IPS-11a (cell line): ENCODE results near the gene NRL.

Experiments
- H3K4me3 ChIP-seq: one replicate; pipeline ENCODE4 v1.5.1; 2013; ENCODE audit warnings: low read depth, low read length, control low read depth

Gene NRL

GRCh38 chr14:24100982-24101494, 13.7 kb downstream of the NRL start:
- H3K4me3 ChIP-seq = no peak overlapping the region

GRCh38 chr14:24100197-24100981, 14.4 kb downstream of the NRL start:
- H3K4me3 ChIP-seq = no peak overlapping the region

DNA sequence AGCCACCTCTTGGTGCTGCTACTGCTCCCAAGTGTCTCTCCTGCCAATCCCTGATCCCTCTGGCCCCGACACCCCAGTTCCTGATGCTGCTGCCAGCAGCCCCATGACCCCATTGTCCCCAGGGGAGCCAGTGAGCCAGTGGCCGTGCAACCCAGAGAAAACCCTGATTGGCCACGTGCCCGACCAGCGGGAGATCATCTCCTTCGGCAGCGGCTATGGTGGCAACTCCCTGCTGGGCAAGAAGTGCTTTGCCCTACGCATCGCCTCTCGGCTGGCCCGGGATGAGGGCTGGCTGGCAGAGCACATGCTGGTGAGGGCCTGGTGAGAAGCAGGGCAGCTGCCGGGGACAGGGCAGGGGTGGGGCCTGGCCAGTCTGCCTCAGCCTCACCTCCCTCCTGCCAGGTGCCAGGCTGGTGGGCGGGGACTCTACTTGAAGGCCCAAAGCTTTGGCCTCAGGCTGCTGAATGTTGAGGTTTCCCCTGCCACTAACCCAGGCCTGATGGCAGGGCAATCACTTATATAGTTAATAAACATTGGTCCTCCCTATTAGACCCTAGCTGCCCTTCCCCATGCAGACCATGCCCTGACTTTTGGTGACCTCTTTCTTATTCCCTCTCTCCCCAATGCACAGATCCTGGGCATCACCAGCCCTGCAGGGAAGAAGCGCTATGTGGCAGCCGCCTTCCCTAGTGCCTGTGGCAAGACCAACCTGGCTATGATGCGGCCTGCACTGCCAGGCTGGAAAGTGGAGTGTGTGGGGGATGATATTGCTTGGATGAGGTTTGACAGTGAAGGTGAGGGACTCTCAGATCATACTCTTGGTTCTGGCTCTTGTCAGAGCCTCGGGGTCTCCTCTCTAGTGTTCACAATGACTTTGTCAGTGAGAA, 15.6 kb downstream of the NRL start:
- H3K4me3 ChIP-seq = no peak overlapping the region

DNA sequence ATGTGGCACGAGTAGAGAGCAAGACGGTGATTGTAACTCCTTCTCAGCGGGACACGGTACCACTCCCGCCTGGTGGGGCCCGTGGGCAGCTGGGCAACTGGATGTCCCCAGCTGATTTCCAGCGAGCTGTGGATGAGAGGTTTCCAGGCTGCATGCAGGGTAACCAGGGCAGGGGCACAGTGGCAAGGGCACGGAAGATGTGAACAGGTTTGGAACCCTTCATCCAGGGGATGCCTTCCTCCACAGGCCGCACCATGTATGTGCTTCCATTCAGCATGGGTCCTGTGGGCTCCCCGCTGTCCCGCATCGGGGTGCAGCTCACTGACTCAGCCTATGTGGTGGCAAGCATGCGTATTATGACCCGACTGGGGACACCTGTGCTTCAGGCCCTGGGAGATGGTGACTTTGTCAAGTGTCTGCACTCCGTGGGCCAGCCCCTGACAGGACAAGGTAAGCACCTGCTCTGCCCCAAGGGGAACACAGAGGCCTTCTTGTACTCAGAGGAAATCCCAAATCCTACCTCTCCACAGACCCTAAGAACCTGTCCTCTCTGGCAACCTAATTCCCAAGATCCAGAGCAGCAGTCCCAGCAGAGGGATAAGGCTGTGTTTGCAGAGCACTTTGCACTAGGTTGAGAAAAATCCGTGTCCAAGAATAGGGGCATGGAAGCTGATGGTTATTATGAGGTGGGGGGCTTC, 16.4 kb downstream of the NRL start:
- no peak overlapping the region for H3K4me3 ChIP-seq

DNA sequence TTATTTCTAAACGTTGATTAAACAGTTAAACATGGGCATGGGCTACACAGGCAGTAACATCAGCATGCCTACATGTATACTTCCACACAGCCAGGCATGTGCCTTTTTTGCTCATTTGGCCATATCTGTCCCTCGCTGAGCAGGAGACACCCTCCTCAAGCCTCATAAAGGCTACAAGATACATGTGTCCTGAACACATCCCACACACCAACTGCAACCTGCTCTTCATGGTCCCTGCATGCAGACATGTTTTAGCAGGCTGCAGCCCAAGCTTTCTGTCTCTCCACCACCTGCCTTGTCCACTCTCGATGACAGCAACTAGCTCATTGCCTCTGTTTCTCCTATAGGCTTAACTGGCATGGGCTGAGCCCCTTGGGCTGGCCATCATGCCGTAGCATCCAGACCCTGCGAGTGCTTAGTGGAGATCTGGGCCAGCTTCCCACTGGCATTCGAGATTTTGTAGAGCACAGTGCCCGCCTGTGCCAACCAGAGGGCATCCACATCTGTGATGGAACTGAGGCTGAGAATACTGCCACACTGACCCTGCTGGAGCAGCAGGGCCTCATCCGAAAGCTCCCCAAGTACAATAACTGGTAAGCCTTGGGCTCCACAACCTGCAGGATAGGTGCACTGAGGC, 18.1 kb downstream of the NRL start:
- H3K4me3 ChIP-seq = no peak overlapping the region

DNA sequence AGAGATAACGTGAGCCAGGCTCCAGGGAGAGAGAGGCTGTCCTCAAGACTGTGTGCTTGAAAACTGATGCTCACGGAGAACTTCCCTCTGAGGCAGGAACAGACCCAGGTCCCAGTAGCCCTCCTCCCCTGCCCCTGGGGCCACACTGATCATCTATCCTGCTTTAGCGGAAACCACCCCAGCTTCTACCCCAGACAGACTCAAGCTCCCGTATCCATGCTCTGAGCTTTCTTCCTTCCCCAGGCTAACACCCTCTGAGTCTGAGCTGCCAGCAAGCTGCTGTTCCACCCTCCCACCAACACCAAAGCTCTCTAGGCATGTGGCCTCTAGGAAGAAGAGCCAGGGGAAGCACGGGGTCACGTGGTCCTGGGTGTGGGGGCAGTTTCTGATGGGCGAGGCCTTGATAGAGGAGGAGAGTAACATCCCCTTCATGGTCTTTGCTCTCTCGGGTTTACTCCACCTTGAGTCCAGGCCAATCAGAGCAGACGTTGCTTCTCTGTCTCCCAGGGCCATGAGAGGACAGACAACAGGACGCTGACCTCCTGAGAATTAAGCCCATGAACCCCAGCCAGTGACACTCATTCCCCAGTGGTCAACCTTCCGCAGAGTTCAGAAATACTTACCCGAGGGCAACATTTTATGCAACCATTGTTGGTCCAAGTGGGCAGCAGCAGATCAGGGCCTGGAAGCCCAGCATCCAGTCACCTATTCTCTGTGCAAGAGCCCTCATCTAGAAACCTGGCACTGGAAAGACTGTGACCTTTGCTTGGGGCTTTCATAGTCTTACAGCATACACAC, 19.3 kb downstream of the NRL start:
- peak overlapping the region; percentile 92 for H3K4me3 ChIP-seq

DNA sequence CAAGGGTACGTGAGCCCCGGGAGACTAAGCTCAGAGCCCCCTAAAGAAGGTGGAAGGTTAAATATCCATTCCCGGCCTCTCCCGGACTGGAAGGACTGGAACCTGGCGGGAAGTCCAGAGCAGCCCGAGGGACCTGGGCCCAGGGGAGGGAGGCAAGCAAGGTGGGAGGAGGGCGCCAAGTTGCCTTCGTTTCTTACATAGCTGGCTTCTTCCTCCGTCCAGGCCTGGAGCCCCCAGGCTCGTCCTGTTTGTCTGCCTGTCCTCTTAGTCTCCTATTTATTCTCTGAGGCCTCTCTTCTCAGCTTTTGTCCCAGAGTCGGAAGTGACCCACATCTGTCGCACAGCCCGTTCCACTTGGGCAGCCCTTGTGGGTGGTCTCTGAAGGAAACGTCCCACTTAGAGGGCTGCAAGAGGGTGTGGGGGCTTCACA, 19.9 kb downstream of the NRL start:
- peak overlapping the region; percentile 92 for H3K4me3 ChIP-seq

GRCh38 chr14:24093901-24094840, 20.6 kb downstream of the NRL start, which contains the start of gene PCK2:
PCK2 (plus strand) TSS chr14:24094311; CDS start chr14:24094406, 95 bp downstream.
- peak within 1 kb of the TSS; percentile 92 for H3K4me3 ChIP-seq

DNA sequence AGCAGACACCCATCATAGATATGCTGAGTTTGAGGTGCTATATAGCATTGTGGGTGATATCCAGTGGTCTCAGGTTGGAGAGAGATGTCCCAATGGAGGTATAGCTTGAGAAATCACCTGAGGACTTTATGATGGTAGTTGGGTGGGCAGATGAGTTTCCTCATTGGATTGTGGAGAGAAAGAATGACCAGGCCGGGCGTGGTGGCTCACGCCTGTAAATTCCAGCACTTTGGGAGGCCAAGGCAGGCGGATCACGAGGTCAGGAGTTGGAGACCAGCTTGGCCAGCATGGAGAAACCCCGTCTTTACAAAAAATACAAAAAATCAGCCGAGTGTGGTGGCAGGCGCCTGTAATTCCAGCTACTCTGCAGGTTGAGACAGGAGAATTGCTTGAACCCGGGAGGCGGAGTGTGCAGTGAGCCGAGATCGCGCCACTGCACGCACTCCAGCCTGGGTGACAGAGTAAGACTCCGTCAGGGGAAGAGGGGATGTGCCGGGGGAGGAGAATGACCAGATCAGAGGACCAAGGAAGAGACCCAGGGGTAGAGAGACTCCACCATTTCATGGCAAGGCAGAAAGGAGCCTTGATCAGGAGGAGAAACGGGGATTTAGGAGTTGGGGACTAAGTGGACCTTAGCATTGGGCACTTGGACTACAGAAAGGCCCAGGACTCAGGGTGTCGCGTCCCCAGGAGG, 21.4 kb downstream of the NRL start:
- peak overlapping the region; percentile 4 for H3K4me3 ChIP-seq

GRCh38 chr14:24092505-24093206, 22.1 kb downstream of the NRL start:
- no peak overlapping the region for H3K4me3 ChIP-seq

DNA sequence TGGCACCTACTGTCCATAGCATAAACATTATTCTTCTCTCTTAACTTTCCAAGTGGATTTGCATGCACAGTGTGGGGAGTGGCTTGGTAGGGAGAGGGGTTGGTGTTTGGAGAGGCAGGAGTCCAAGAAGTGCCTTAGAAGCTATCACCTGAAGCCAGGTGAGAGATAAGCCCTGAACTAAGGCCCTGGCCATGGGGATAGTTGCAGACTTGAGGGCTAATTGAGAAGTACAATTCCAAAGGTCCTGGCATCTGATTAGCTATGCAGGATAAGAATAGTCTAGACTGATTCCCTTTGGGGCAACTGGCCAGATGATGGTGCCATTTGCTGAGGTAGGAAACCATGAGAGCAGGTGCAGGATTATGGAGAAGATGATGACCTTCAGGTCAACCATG, 22.6 kb downstream of the NRL start:
- no peak overlapping the region for H3K4me3 ChIP-seq

DNA sequence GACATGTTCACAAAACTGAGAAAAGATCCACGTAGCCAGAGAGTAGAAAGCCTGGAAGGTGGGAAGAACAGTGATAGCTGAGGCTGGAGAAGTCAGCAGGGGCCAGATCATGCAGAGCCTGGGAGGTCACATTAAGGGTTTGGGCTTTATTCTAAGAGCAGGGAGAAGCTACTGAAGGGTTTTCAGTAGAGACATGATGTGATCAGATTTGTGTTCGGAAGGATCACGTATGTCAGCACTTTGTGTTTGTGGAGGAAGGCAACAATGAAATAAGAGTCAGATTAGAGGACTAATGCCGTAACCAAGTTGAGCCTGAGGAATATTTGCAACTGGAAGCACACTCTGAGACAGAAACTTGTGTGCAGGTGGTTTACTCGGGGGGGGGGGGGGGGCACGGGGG, 24.9 kb downstream of the NRL start:
- no peak overlapping the region for H3K4me3 ChIP-seq

- no peak overlapping the region for H3K4me3 ChIP-seq
Measured at GRCh38 chr14:24088095-24088494, 26.7 kb downstream of the NRL start.

GRCh38 chr14:24087004-24087403, 27.7 kb downstream of the NRL start:
- H3K4me3 ChIP-seq = no peak overlapping the region

GRCh38 chr14:24086193-24086955, 28.4 kb downstream of the NRL start:
- no peak overlapping the region for H3K4me3 ChIP-seq

DNA sequence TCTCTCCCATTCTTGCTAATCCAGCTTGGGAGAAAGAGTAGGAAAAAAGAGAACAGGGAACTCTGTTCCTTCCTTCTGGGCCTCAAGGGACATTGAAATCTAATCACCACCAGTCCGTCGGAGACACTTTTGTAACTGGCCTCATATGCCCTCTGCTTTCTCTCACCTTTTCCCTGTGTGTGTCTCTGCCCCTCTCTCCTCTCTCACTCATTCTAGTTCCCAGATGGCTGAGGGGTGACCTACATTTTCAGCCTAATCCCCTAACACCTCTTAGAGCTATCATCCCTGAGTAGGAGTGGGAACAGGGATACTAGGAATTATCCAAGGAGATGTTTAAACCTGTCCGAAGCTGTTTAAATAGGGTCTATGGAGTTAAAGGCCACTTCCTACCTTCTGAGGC, 29.5 kb downstream of the NRL start:
- H3K4me3 ChIP-seq = no peak overlapping the region

GRCh38 chr14:24084440-24084839, 30.3 kb downstream of the NRL start:
- H3K4me3 ChIP-seq = no peak overlapping the region
